ENCODE results near the gene MGST3.
"Not testable (repeated sequence)": the region's sequence is repeated elsewhere in the genome, so short reads cannot be mapped to it uniquely, and the experiment has no call there.

MGST3 gene

DNA sequence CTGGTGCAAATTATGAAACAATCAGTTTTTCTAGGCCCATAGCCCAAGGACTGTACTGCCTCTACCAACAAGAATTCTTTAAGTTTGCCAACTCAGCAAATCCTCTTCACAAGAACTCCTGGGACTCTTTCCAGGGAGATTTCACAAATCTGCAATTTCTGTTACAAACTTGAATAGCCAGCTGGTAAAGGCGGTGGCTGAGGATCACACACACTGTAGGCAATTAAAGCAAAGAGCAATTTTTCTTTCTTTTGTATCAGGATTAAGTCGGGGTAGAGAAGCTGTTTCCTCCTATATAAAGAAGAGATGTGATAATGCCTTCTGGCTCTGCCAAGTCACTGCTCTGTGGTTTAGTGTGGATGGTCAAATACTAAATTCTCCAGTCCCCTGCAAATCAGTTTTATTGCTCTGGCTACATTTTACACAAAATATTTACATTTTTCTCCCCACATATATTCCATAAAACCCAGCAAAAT is 65.6 kb downstream of the MGST3 start:
- no peaks in the 10 kb centered on the region for H3K9me3 ChIP-seq (ENCODE audit: control insufficient read depth in 1 of 2, low read length in 2 of 2)
- peaks cover 13 to 17% of the 10 kb centered on the region in 2 donors for H3K4me1 ChIP-seq (ENCODE audit: control insufficient read depth in 1 of 2, insufficient read depth in 2 of 2, low read length in 2 of 2)
- no peak overlapping the region for H3K9ac ChIP-seq (ENCODE audit: low read depth in 1 of 2, low read length in 2 of 2)
- no peaks in the 10 kb centered on the region for H3K27me3 ChIP-seq (ENCODE audit: control insufficient read depth in 1 of 2, insufficient read depth in 2 of 2, low read length in 2 of 2)
- no peak overlapping the region for H3K27ac ChIP-seq (ENCODE audit: low read depth, low read length)
- H3K36me3 ChIP-seq (ENCODE audit: control insufficient read depth in 1 of 2, insufficient read depth in 2 of 2, low read length in 2 of 2), result no peaks in the 10 kb centered on the region
- H3K4me3 ChIP-seq (ENCODE audit: low read depth in 1 of 2, low read length in 2 of 2), result peak overlapping the region in 1 of 2 donors; percentile 93

DNA sequence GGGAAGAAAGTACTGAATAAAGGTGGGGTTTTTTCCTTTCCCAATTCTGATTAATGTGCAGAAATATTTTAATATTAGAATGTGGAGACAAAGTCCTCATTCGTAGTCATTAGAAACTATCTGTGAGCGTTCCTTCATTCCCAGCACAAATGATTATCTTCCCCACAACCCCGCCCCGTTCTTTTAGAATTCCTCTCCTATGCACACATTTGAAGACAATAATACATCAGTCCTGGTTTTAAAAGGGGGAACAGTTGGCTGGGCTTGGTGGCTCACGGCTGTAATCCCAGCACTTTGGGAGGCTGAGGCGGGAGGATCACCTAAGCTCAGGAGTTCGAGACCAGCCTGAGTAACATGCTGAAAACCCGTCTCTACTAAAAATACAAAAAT is 66.5 kb downstream of the MGST3 start:
- no peaks in the 10 kb centered on the region for H3K9me3 ChIP-seq (ENCODE audit: control insufficient read depth in 1 of 2, low read length in 2 of 2)
- peak overlapping the region; percentile 93 to 95 for H3K4me3 ChIP-seq (ENCODE audit: low read depth in 1 of 2, low read length in 2 of 2)
- H3K4me1 ChIP-seq (ENCODE audit: control insufficient read depth in 1 of 2, insufficient read depth in 2 of 2, low read length in 2 of 2), result peaks cover 13 to 17% of the 10 kb centered on the region in 2 donors
- H3K9ac ChIP-seq (ENCODE audit: low read depth in 1 of 2, low read length in 2 of 2), result peak overlapping the region; percentile 79 to 92
- H3K27ac ChIP-seq (ENCODE audit: low read depth, low read length), result no peak overlapping the region
- H3K36me3 ChIP-seq (ENCODE audit: control insufficient read depth in 1 of 2, insufficient read depth in 2 of 2, low read length in 2 of 2), result no peaks in the 10 kb centered on the region
- H3K27me3 ChIP-seq (ENCODE audit: control insufficient read depth in 1 of 2, insufficient read depth in 2 of 2, low read length in 2 of 2), result no peaks in the 10 kb centered on the region

- no peaks in the 10 kb centered on the region for H3K9me3 ChIP-seq (ENCODE audit: control insufficient read depth in 1 of 2, low read length in 2 of 2)
- H3K27ac ChIP-seq (ENCODE audit: low read depth, low read length), result peak within 1 kb of the TSS; percentile 86
- peaks cover 13 to 17% of the 10 kb centered on the region in 2 donors for H3K4me1 ChIP-seq (ENCODE audit: control insufficient read depth in 1 of 2, insufficient read depth in 2 of 2, low read length in 2 of 2)
- H3K9ac ChIP-seq (ENCODE audit: low read depth in 1 of 2, low read length in 2 of 2), result peak within 1 kb of the TSS; percentile 79 to 92
- H3K36me3 ChIP-seq (ENCODE audit: control insufficient read depth in 1 of 2, insufficient read depth in 2 of 2, low read length in 2 of 2), result no peaks in the 10 kb centered on the region
- H3K27me3 ChIP-seq (ENCODE audit: control insufficient read depth in 1 of 2, insufficient read depth in 2 of 2, low read length in 2 of 2), result no peaks in the 10 kb centered on the region
- peak within 1 kb of the TSS; percentile 93 to 95 for H3K4me3 ChIP-seq (ENCODE audit: low read depth in 1 of 2, low read length in 2 of 2)
Measured at GRCh38 chr1:165697881-165698760, 67.1 kb downstream of the MGST3 start, which contains the start of gene ALDH9A1. Gene ALDH9A1, minus strand, starts transcription at chr1:165698562. Its CDS starts 4 bp downstream, at chr1:165698558.

DNA sequence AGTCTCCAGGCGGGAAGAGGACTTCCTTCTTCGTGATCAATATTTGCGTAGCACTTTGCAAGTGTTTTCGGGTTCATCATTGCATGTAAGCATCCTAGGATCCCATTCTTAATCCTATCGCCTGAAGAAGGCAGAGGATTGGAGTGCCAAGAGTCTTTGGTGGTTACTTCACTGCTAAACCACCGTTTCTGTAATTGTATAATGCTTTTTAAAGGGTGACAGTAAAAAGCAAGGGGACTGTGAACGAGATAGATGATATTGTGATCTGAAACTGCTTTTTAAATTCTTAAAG is 67.7 kb downstream of the MGST3 start:
- peaks cover 13 to 17% of the 10 kb centered on the region in 2 donors for H3K4me1 ChIP-seq (ENCODE audit: control insufficient read depth in 1 of 2, insufficient read depth in 2 of 2, low read length in 2 of 2)
- H3K27me3 ChIP-seq (ENCODE audit: control insufficient read depth in 1 of 2, insufficient read depth in 2 of 2, low read length in 2 of 2), result no peaks in the 10 kb centered on the region
- H3K4me3 ChIP-seq (ENCODE audit: low read depth in 1 of 2, low read length in 2 of 2), result peak overlapping the region; percentile 93 to 95
- H3K9ac ChIP-seq (ENCODE audit: low read depth in 1 of 2, low read length in 2 of 2), result peak overlapping the region; percentile 61 to 92
- H3K27ac ChIP-seq (ENCODE audit: low read depth, low read length), result peak overlapping the region; percentile 39
- H3K36me3 ChIP-seq (ENCODE audit: control insufficient read depth in 1 of 2, insufficient read depth in 2 of 2, low read length in 2 of 2), result no peaks in the 10 kb centered on the region
- H3K9me3 ChIP-seq (ENCODE audit: control insufficient read depth in 1 of 2, low read length in 2 of 2), result no peaks in the 10 kb centered on the region

DNA sequence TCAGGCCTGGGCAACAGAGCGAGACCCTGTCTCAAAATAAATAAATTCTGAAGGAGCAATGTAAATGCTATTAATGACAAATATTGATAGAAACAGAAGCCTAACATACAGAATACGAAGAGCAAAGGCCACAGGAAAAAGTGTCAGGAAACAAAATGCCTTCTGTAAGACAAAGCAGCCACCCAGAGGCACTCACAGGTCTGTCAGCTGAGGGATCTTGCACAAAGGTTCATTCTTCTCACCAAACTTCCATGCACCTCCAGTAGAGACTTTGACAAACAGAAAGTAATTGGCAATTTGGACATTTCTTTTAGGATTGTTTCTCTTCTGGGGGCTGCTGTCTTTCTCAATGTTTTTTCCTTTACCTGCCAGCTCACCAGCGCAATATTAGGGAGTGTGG is 68.5 kb downstream of the MGST3 start:
- Histone ChIP-seq H3K27me3 (ENCODE audit: control insufficient read depth in 1 of 2, insufficient read depth in 2 of 2, low read length in 2 of 2) (no peaks in the 10 kb centered on the region), H3K27ac (ENCODE audit: low read depth, low read length) (no peak overlapping the region), H3K4me3 (ENCODE audit: low read depth in 1 of 2, low read length in 2 of 2) (no peak overlapping the region), H3K4me1 (ENCODE audit: control insufficient read depth in 1 of 2, insufficient read depth in 2 of 2, low read length in 2 of 2) (peaks cover 13 to 17% of the 10 kb centered on the region in 2 donors), H3K9me3 (ENCODE audit: control insufficient read depth in 1 of 2, low read length in 2 of 2) (no peaks in the 10 kb centered on the region), H3K9ac (ENCODE audit: low read depth in 1 of 2, low read length in 2 of 2) (no peak overlapping the region), H3K36me3 (ENCODE audit: control insufficient read depth in 1 of 2, insufficient read depth in 2 of 2, low read length in 2 of 2) (no peaks in the 10 kb centered on the region)

DNA sequence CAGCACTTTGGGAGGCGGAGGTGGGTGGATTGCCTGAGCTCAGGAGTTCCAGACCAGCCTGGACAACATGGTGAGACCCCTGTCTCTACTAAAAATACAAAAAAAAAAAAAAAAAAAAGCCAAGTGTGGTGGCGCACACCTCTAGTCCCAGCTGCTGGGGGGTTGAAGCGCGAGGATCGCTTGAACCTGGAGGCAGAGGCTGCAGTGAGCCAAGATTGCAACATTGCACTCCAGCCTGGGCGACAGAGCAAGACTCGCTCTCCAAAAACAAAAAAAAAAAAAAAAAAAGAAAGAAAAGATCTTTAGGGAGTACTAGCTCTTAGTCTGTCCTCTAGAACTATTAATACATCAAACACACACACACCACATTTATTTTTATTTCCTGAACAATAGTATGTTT is 70.9 kb downstream of the MGST3 start:
- not testable (repeated sequence) for H3K27ac ChIP-seq (ENCODE audit: low read depth, low read length); H3K9ac ChIP-seq (ENCODE audit: low read depth in 1 of 2, low read length in 2 of 2); H3K36me3 ChIP-seq (ENCODE audit: control insufficient read depth in 1 of 2, insufficient read depth in 2 of 2, low read length in 2 of 2); H3K4me1 ChIP-seq (ENCODE audit: control insufficient read depth in 1 of 2, insufficient read depth in 2 of 2, low read length in 2 of 2); H3K9me3 ChIP-seq (ENCODE audit: control insufficient read depth in 1 of 2, low read length in 2 of 2); H3K4me3 ChIP-seq (ENCODE audit: low read depth in 1 of 2, low read length in 2 of 2); H3K27me3 ChIP-seq (ENCODE audit: control insufficient read depth in 1 of 2, insufficient read depth in 2 of 2, low read length in 2 of 2)

DNA sequence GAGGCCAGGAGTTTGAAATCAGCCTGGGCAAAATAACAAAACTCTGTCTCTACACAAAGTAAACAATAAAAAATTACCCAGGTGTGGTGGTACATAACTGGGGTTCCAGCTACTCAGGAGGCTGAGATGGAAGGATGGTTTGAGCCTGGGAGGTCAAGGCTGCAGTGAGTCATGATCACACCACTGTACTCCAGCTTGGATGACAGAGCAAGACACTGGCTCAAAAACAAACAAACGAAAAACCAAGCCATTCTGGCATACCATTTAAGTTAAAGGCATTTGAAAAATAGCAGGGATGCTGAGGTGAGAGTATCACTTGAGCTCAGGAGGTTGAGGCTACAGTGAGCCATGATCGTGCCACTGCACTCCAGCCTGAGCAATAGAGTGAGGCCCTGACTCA is 72.6 kb downstream of the MGST3 start:
- no peak overlapping the region for H3K27ac ChIP-seq (ENCODE audit: low read depth, low read length)

More for the DNA sequence above, 72.6 kb downstream of the MGST3 start:
- no peaks in the 10 kb centered on the region for H3K4me1 ChIP-seq (ENCODE audit: control insufficient read depth in 1 of 2, insufficient read depth in 2 of 2, low read length in 2 of 2)
- H3K4me3 ChIP-seq (ENCODE audit: low read depth in 1 of 2, low read length in 2 of 2), result no peak overlapping the region
- no peaks in the 10 kb centered on the region for H3K9me3 ChIP-seq (ENCODE audit: control insufficient read depth in 1 of 2, low read length in 2 of 2)
- no peak overlapping the region for H3K9ac ChIP-seq (ENCODE audit: low read depth in 1 of 2, low read length in 2 of 2)
- H3K36me3 ChIP-seq (ENCODE audit: control insufficient read depth in 1 of 2, insufficient read depth in 2 of 2, low read length in 2 of 2), result no peaks in the 10 kb centered on the region
- H3K27me3 ChIP-seq (ENCODE audit: control insufficient read depth in 1 of 2, insufficient read depth in 2 of 2, low read length in 2 of 2), result no peaks in the 10 kb centered on the region
